H1 (cell line): ENCODE results near the gene SBDS.

Source experiments
- POLR2A ChIP-seq, 2 experiments: IDR thresholded peaks; 1 replicate in 1 of 2; 2 replicates in 1 of 2; pipeline ENCODE4 v1.6.1; 2011; ENCODE audit warnings: low read depth in 2 of 2, low read length in 2 of 2, mild to moderate bottlenecking in 2 of 2; ENCODE audit errors: control extremely low read depth in 1 of 2
- SUZ12 ChIP-seq: fragments of 200-600 bp; sonication (generic); IDR thresholded peaks from 2 replicates; pipeline ENCODE4 v1.6.1; 2012; ENCODE audit warnings: mild to moderate bottlenecking, inconsistent platforms, low read length, moderate library complexity, mixed read lengths
- YY1 ChIP-seq: IDR thresholded peaks from 2 replicates; pipeline ENCODE4 v1.6.1; 2011; ENCODE audit warnings: low read depth, mild to moderate bottlenecking, low read length

DNA sequence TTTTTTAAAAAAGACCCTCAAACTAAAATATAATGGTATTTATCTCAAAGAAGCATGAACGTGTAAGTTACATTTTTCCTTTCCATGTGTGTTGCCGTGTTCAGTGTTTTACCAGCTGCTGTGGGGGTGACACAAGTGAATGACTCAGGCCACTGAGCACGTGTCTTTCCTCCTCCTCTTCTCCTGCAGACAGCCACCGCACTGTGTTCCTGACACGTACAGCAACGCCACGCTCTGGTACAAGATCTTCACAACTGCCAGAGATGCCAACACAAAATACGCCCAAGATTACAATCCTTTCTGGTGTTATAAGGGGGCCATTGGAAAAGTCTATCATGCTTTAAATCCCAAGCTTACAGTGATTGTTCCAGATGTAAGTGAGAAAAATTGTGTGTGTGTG lies 44.6 kb downstream of the SBDS start:
- TF ChIP-seq YY1 (no peak), SUZ12 (no peak), POLR2A (IDR thresholded peaks at IDR 0.05; ENCODE audit: control extremely low read depth in 1 of 2, low read depth in 2 of 2, low read length in 2 of 2) (no peak)
